Heart left ventricle (tissue), 13 donors: ENCODE results near the gene RNF150.

Experiments
- POLR2A ChIP-seq, 2 donors: fragments of 450-650 bp; IDR thresholded peaks; one replicate each; pipeline ENCODE4 v1.6.1; 2017; ENCODE audit warnings: antibody characterized with exemption in 2 of 2, mild to moderate bottlenecking in 2 of 2, moderate library complexity in 2 of 2
- TF ChIP-seq, protein P1 (sequence below), 12 donors: fragments of 200-600 bp; sonication (generic) in 4 of 12; IDR thresholded peaks; one replicate each; pipeline versions ENCODE4 v1.5.0 to v1.8.0; 2018 to 2022; ENCODE audit warnings: antibody characterized with exemption in 12 of 12, mild to moderate bottlenecking in 5 of 12
- donor health status: ischemic (EF 13 %, LVEDD 7.1; RV severe dilation, severe dysfunction).
- donor health status: DM: no; HTN: yes; CAD: no.
- donor health status: DM: no; HTN: no; CAD: no.
- donor health status: ischemic (EF 25% LVEDD 6.9; RV normal size, moderate dysfunction).
- donor health status: ischemic (EF 25% LVEDD 5.7; RV mildly dilated, moderate dysfunction).
- donor health status: ischemic (EF 35%, LVEDD 5.7; RV mildly dilated, moderate dysfunction).
- donor health status: nonischemic (EF 11% LVEDD 7.7; RV severe dilation, severe dysfunction).
- donor health status: DM: yes; HTN: yes; CAD: no.
- donor health status: PGD.
- donor health status: ischemic (EF 29% LVEDD 5.4; RV normal size, mild dysfunction).
- donor health status: nonischemic (EF 23%, LVEDD 6.1; RV moderate dilation, normal function).

DNA sequence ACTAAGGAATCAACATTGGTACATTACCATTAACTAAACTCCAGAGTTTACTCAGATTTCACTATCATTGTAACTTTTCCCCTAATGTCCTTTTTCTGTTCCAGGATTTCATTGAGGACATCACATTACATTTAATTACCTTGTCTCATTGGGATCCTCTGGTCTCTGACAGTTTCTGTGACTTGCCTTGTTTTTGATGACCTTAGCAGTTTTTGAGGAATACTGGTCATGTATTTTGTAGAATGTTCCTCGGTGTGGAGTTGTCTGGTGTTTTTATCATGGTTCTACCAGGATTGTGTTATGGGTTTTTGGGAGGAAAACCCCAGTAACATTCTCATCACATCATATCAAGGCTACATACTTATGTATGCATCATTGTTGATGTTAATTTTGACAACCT is 281.5 kb downstream of the RNF150 start:
- TF ChIP-seq, protein P1, sequence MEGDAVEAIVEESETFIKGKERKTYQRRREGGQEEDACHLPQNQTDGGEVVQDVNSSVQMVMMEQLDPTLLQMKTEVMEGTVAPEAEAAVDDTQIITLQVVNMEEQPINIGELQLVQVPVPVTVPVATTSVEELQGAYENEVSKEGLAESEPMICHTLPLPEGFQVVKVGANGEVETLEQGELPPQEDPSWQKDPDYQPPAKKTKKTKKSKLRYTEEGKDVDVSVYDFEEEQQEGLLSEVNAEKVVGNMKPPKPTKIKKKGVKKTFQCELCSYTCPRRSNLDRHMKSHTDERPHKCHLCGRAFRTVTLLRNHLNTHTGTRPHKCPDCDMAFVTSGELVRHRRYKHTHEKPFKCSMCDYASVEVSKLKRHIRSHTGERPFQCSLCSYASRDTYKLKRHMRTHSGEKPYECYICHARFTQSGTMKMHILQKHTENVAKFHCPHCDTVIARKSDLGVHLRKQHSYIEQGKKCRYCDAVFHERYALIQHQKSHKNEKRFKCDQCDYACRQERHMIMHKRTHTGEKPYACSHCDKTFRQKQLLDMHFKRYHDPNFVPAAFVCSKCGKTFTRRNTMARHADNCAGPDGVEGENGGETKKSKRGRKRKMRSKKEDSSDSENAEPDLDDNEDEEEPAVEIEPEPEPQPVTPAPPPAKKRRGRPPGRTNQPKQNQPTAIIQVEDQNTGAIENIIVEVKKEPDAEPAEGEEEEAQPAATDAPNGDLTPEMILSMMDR (IDR thresholded peaks at IDR 0.05), result no peak
- TF ChIP-seq POLR2A (IDR thresholded peaks at IDR 0.05), result no peak
